ENCODE results near the gene LIM2. TPM values are rescaled to one million over a fixed set of nuclear protein-coding genes. Genes with fewer than 3 reads are reported as not detected.

The LIM2 gene
- total and polyA plus RNA-seq, 9 of the 15 experiments (the other 6 are each of a cell fraction or from before 2014, with no cell fraction given): 0.07 to 0.45 (median 0.18) TPM; not detected in 4

DNA sequence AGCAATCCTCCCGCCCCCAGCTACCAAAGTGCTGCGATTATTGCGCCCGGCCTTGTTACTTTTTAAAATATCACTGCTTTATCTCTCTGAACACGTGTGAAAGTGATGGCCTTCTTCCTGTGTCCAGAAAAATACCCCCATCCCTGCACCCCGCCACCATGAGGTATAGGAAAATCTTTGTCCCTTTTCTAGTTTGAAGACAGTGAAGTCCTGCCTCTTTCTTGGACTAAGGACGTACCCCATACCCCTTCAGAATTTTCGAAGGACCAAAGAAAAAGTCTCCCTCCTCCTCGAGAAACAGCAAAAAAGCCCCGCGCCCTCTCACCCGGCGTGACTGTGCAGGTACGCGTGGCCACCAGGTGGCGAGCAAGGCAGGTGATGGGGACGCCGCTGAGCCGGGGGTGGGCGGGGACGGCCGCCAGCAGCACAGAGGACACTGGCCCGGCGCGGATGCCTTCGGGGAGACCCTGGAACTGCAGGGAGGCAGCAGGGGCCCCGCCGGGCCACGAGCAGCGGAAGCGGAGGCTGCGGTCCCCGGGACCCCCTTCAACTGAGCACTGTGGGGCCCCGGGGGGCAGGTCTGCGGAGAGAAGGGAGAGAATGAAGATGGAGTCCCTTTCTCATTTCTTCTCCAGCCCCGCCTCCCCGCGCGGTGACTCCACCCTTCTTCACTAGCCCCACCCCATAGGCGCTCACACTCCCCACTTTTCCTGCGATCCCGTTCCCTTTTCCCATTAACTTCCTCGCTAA, 49.0 kb downstream of the LIM2 start (continued):
- TF ChIP-seq XRCC4 (IDR thresholded peaks at IDR 0.05; ENCODE audit: extremely low read depth, insufficient read depth, insufficient read length) (no peak), RAD51 (IDR thresholded peaks at IDR 0.05; ENCODE audit: borderline replicate concordance, low read depth) (peak; percentile 46; the same call in 1 of the 2 replicates), ZNF24 (IDR thresholded peaks at IDR 0.05) (0 out of 2 replicates have a peak, but pooled peaks have one; percentile 1), TRIM24 (IDR thresholded peaks at IDR 0.05) (peak in 1 of 2 experiments; percentile 53; a peak in 1 of 4 replicates), EP400 (IDR thresholded peaks at IDR 0.05) (peak; percentile 87), LCOR (CRISPR knock-in tag; IDR thresholded peaks at IDR 0.05) (peak; percentile 76; the same call in 1 of the 2 replicates), ATF7 (IDR thresholded peaks at IDR 0.05) (peak; percentile 43; the same call in 1 of the 2 replicates), CREM (IDR thresholded peaks at IDR 0.05; ENCODE audit: low read depth) (peak; percentile 77), KLF13 (tag; IDR thresholded peaks at IDR 0.05; ENCODE audit: borderline replicate concordance, low read depth) (peak; percentile 90), MYNN (IDR thresholded peaks at IDR 0.05) (peak; percentile 32; the same call in 1 of the 2 replicates), MYNN (CRISPR knock-in tag; IDR thresholded peaks at IDR 0.05) (no peak), NKRF (IDR thresholded peaks at IDR 0.05; ENCODE audit: borderline replicate concordance) (no peak; the same call in 1 of the 2 replicates), ARID2 (IDR thresholded peaks at IDR 0.05) (peak; percentile 64), NCOA4 (IDR thresholded peaks at IDR 0.05; ENCODE audit: partially characterized antibody) (no peak), MXD1 (CRISPR knock-in tag; IDR thresholded peaks at IDR 0.05; ENCODE audit: borderline replicate concordance, poor library complexity, severe bottlenecking) (peak; percentile 5), BACH1 (tag; IDR thresholded peaks at IDR 0.05) (no peak), JUN (IDR thresholded peaks at IDR 0.05; ENCODE audit: borderline replicate concordance, low read depth, low read length) (peak; percentile 24; the same call in 1 of the 2 replicates), JUN (CRISPR knock-in tag; IDR thresholded peaks at IDR 0.05; ENCODE audit: borderline replicate concordance) (no peak), YY1 (IDR thresholded peaks at IDR 0.05; ENCODE audit: borderline replicate concordance in 1 of 3, control insufficient read depth in 1 of 3, extremely low read depth in 1 of 3, insufficient read depth in 3 of 3, insufficient read length in 1 of 3, insufficient replicate concordance in 2 of 3, low read depth in 1 of 3, low read length in 2 of 3) (peak in 1 of 3 experiments; percentile 50), ZBTB11 (CRISPR knock-in tag; IDR thresholded peaks at IDR 0.05) (peak in 1 of 3 experiments; percentile 32; a peak in 2 of 6 replicates), SUPT5H (IDR thresholded peaks at IDR 0.05) (0 out of 2 replicates have a peak, but pooled peaks have one; percentile 14), ZNF431 (CRISPR knock-in tag; IDR thresholded peaks at IDR 0.05) (peak; percentile 21; the same call in 1 of the 2 replicates)
